GM21447 (cell line): ENCODE results near the gene GULP1.
"Not testable (repeated sequence)": the region's sequence is repeated elsewhere in the genome, so short reads cannot be mapped to it uniquely, and the experiment has no call there.

Experiments used
- ATAC-seq: cut with Tn5 transposase; IDR thresholded peaks from one replicate; pipeline ENCODE4 v1.9.1; 2021; ENCODE audit not compliant: unreplicated experiment

GULP1 gene, protein sequence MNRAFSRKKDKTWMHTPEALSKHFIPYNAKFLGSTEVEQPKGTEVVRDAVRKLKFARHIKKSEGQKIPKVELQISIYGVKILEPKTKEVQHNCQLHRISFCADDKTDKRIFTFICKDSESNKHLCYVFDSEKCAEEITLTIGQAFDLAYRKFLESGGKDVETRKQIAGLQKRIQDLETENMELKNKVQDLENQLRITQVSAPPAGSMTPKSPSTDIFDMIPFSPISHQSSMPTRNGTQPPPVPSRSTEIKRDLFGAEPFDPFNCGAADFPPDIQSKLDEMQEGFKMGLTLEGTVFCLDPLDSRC

DNA sequence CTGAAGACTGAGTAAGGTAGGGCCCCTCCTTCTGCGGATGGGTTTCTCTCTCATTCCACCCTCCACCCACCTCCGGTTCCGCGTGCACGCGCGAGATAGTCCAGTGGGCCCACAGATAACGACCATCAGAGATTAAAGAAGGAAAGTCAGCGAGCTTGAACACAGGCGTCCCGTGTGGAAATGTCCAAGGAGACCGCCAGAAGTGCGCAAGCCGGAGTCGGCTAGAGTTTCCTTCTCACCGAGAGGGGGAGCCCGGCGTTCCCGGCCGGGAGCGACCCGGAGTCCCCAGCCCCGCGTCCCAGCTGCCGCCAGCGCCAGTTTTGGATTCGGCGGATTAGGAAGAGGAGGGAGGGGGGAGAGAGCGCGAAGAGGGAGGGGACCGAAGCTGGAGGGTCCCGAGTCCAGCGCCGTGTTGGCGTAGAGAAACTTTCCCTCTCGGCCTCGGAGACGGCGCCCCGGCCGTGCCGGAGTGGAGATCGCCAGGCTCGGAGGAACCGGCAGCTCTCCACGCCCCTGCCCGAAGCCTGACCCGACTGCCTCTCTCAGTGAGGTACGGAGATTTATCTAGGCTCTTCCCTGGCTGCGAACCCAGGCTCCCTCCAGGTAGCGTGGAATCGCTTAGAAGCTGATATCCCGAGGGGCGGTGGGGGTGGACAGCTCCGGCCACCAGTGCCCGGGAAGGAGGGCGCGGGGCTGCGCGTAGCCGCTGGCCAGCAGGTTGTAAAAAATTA is at the start of gene GULP1:
TSS of gene GULP1 (plus strand) at position 258 of the 731 bp plus-strand sequence. CDS start 185,829 bp downstream, outside the sequence.
- no peak for ATAC-seq

DNA sequence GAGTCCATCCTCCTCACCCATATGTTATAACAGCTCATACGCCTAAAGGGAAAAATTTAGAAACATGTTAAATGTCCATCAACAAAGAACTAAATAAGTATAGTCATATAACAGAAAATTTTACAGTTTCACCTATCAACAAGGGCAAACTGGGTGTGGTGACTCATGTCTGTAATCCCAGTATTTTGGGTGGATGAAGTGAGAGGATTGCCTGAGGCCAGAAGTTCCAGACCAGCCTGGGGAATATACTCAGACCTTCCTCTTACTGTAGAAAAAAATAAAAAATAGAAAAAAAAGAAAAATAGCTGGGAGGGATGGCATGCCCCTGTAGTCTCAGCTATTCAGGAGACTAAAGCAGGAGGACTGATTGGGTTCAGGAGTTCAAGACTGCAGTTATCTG is 48.3 kb upstream of the GULP1 start:
- no peak for ATAC-seq

DNA sequence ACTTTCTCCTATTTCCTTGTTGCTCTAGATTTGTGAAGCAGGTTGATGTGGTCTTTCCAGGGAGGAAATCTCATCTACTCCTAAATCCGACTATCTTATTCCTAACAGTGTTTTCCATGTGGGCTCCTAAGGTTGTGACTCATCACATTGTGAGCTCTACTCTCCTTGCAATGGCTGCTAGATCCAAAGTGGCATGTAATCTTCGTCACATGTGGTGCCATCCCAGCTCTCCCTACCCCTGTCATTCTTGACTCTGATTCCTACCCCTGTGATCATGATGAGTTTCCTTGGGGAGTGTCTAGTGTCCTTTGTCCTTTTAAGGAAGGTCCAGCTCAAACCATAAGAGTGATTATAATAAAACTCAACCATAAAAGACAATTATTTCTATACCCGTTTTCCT is 47.3 kb upstream of the GULP1 start:
- no peak for ATAC-seq

DNA sequence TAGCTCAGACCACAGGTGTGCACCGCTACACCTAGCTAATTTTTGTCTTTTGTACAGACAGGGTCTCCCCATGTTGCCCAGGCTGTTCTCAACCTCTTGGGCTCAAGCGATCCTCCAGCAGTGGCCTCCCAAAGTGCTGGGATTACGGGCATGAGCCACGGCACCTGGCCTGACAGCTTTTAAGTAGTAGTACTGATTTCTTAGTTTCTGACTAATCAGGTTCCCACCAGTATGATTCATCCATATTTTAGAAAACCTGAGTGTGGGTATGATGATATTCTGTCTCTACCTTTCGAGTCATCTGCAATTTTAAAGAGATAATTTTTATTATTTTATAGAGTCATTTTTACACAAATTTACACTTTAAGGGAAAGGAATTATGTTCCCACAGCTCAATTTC is 46.4 kb upstream of the GULP1 start:
- ATAC-seq: no peak

DNA sequence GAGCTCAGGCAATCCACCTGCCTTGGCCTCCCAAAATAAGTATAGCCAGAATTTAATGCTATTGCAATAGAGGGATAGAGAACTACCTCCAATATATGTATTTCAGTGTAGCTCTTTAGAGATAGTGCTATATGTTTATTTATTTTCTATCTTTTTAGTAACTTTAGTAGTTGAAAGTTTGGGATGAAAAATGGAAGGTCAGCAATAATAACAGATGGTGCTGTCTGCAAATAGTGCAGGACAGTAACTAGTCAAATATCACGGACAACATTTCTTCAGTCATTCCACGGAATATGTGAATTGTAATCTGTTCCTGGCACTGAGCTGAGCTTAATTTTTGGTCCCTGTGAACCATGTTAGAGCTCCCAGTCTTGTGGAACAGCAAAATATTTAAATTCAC is 43.2 kb upstream of the GULP1 start:
- ATAC-seq: no peak

GRCh38 chr2:188251034-188251433 is 40.6 kb upstream of the GULP1 start:
- no peak for ATAC-seq

DNA sequence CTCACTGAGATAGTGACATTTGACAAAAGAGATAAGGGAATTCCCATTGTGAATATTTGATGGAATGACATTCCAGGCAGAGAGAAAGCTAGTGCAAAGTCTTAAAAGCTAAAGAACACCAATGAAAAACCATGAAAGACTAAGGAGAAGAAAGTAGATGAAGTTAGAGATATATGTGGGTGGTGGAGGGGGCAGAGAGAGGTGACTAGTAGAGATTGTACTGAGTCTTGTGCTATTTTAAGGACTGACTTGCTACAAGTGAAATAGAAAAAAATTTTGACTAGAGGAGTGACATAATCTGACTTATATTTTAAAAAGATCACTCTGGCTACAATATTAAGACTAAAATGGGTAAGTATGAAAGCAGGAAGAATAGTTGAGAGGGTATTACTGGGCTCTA is 35.3 kb upstream of the GULP1 start:
- no peak for ATAC-seq

DNA sequence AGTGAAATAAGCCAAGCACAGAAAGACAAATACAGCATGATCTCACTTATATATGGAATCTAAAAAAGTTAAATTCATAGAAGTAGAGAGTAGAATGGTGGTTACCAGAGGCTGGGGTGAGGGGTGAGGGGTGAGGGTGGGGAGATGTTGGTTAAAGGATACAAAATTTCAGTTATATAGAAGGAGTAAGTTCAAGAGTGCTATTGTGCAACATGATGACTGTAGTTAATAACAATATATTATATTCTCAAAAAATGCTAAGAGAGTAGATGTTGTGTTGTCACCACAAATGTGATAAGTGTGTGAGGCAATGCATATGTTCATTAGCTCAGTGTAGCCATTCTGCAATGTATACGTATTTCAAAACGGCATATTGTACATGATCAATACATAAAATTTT is 26.4 kb upstream of the GULP1 start:
- ATAC-seq: no peak

GRCh38 chr2:188267776-188268175 is 23.9 kb upstream of the GULP1 start:
- no peak for ATAC-seq

GRCh38 chr2:188269004-188269403 is 22.7 kb upstream of the GULP1 start:
- no peak for ATAC-seq

DNA sequence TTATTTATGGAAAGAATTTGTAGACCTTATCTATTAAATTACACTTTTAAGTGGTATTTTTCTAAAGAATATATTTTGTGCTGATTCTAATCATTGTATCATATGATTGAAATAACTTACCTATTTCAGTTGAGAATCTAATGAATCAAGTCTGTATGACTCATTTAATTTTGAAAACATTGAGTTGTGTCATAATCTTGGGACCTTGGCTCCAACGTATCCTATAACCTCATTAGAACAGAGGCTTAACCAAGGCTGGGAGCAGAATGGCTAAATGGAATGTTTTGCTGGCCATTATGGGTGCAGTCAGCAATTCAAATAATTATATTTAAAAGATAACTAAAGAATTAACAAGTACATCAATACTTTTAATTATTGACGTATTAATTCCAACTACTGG is 19.6 kb upstream of the GULP1 start:
- ATAC-seq: no peak

DNA sequence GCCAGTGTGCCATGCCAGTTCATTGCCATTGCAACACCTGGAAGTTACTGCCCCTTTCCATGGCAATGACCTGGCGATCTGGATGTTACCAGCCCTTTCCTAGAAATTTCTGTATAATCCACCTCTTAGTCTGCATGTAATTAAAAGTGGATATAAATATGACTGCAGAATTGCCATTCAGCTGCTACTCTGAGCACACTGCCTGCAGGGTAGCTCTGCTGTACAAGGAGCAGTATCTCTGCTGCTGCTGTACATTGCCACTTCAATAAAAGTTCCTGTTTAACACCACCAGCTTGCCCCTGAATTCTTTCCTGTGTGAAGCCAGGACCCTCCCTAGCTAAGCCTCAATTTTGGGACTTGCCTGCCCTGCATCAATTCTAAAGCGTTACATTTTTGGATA is 17.4 kb upstream of the GULP1 start:
- ATAC-seq: no peak

GRCh38 chr2:188276255-188276654 is 15.4 kb upstream of the GULP1 start:
- no peak for ATAC-seq

DNA sequence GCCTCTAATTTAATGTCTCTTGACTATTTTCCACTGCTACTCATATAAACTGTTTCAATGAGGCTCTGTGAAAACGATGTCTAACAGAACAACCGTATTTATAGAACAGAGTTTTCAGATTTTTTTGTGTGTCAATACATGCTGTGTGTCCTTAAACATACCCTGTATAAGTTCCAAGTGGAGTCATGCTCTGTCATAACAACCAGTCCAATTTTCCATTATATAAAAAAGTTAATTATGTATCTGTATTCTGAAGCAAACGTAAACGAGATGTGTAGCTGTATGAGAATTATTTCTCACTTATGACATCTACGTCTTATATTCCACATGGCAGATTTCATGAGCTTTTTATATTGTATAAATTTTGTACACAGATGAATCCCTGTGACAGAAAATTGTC is 13.9 kb upstream of the GULP1 start:
- no peak for ATAC-seq

DNA sequence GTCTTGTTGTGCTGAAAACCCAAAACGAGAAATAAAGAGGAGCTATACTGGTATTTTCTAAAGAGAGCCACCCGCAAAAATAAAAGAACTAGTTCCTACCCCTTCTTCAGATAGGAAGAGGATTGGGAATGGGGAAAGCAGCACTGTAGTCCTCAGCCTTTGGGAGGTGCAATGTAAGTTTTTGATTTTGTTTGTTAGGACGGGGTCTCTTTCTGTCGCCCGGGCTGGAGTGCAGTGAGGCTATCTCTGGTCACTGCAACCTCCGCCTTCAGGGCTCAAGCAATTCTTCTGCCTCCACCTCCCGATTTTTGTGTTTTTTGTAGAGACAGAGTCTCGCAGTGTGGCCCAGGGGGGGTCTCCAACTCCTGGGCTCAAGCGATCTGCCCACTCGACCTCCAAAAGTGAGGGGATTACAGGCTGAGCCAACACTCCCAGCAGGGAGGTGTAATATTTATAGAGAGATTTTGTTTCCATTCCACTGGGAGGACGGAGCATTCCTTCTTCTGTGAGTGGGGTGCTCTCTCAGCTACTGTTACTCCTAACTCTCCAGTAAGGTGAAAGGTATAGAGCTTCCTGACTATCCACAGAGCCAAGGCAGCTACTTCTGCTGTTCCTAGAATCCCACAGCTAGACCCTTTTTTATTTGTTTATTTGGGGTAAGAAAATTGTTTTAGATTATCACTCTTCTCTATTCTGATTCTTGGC is 13.1 kb upstream of the GULP1 start:
- no peak for ATAC-seq

DNA sequence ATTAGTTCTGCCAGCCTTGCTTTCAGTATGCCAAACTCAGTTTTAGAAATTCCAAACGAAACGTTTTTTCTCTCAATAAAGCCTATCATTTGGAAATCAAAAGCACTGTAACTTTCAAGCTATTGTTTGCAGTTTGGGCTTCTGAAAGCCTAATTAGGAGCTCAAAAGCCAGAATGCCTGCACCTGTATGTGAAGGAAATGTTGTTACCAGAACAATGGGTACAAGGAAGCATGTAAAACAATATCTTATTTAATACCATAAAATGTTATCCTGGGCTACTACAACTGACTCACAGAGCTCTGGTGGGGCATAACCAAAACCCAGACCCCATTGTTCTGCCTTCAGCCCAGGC is 12.6 kb upstream of the GULP1 start:
- no peak for ATAC-seq

- no peak for ATAC-seq
Measured at GRCh38 chr2:188280811-188281222, 10.9 kb upstream of the GULP1 start.

DNA sequence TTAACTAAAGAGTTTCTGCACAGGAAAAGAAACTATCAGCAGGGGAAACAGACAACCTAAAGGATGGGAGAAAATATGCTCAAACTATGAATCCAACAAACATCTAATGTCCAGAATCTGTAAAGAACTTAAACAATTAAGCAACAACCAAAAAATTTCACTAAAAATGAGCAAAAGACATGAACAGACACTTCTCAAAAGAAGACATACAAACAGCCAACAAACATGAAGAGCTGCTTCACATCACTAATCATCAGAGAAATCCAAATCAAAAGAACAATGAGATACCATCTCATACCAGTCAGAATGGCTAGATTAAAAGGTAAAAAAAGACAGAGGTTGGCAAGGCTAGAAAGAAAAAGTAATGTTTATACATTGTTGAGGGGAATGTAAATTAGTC is 8.8 kb upstream of the GULP1 start:
- no peak for ATAC-seq

GRCh38 chr2:188284251-188284650 is 7.4 kb upstream of the GULP1 start:
- ATAC-seq: not testable (repeated sequence)

GRCh38 chr2:188285049-188285448 is 6.6 kb upstream of the GULP1 start:
- ATAC-seq: no peak

DNA sequence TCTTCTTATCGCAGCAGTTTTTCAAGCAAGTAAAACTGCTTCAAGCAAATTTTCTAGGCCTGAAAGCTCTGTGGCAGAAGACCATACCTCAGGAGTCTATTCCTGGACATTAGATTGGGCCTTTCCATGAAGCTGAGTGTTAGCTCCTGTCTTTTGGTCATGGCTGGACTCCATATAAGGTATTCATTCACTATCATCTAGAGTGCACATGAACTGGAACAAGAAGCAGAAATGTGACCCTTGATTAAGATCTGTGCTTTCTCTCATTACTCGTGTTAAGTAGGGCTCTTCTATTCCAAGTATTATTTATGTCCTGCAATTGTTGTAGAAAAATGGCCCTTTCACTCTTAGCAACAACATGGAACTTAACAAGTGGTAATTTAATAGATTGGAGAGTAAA is 5.9 kb upstream of the GULP1 start:
- no peak for ATAC-seq

- no peak for ATAC-seq
Measured at GRCh38 chr2:188291142-188291616, 495 bp upstream of the GULP1 start.
